Measurements from ENCODE around the gene GOLGA2. TPM values are rescaled to one million over a fixed set of nuclear protein-coding genes. Genes with fewer than 3 reads are reported as not detected.

Gene GOLGA2
- total RNA-seq, 1 donor from 2014 or later, result 75.8 TPM

- TF ChIP-seq CTCF (IDR thresholded peaks at IDR 0.05; ENCODE audit: insufficient read depth, low read length, poor library complexity, severe bottlenecking), result no peak
- H3K27me3 ChIP-seq (ENCODE audit: control insufficient read depth, insufficient read depth, low read length), result no peaks in the 10 kb centered on the region
- H3K36me3 ChIP-seq (ENCODE audit: control insufficient read depth, insufficient read depth, low read length), result peaks cover 1% of the 10 kb centered on the region
- H3K4me3 ChIP-seq (ENCODE audit: low read depth, low read length), result peak overlapping the region; percentile 38
- DNase-seq (ENCODE audit: low read depth), result peak; percentile 37
These were observed 25.6 kb downstream of the GOLGA2 start for GRCh38 chr9:128249908-128250838.

GRCh38 chr9:128249558-128249907, 26.3 kb downstream of the GOLGA2 start:
- no peak for DNase-seq (ENCODE audit: low read depth)
- H3K4me3 ChIP-seq (ENCODE audit: low read depth, low read length), result no peak overlapping the region
- TF ChIP-seq CTCF (IDR thresholded peaks at IDR 0.05; ENCODE audit: insufficient read depth, low read length, poor library complexity, severe bottlenecking), result no peak
- H3K36me3 ChIP-seq (ENCODE audit: control insufficient read depth, insufficient read depth, low read length), result peaks cover 1% of the 10 kb centered on the region
- no peaks in the 10 kb centered on the region for H3K27me3 ChIP-seq (ENCODE audit: control insufficient read depth, insufficient read depth, low read length)

- Histone ChIP-seq H3K4me3 (ENCODE audit: low read depth, low read length) (no peak overlapping the region), H3K27me3 (ENCODE audit: control insufficient read depth, insufficient read depth, low read length) (no peaks in the 10 kb centered on the region), H3K36me3 (ENCODE audit: control insufficient read depth, insufficient read depth, low read length) (peaks cover 1% of the 10 kb centered on the region)
- no peak for TF ChIP-seq CTCF (IDR thresholded peaks at IDR 0.05; ENCODE audit: insufficient read depth, low read length, poor library complexity, severe bottlenecking)
- DNase-seq (ENCODE audit: low read depth), result no peak
These were observed 28.5 kb downstream of the GOLGA2 start for GRCh38 chr9:128247226-128247803.

- H3K27me3 ChIP-seq (ENCODE audit: control insufficient read depth, insufficient read depth, low read length), result no peaks in the 10 kb centered on the region
- H3K36me3 ChIP-seq (ENCODE audit: control insufficient read depth, insufficient read depth, low read length), result no peaks in the 10 kb centered on the region
- no peak for DNase-seq (ENCODE audit: low read depth)
- TF ChIP-seq CTCF (IDR thresholded peaks at IDR 0.05; ENCODE audit: insufficient read depth, low read length, poor library complexity, severe bottlenecking), result no peak
- H3K4me3 ChIP-seq (ENCODE audit: low read depth, low read length), result no peak overlapping the region
These were observed 29.3 kb downstream of the GOLGA2 start for GRCh38 chr9:128246471-128246870.

GRCh38 chr9:128245421-128246151, 30.2 kb downstream of the GOLGA2 start:
- peak; percentile 7 for DNase-seq (ENCODE audit: low read depth)
- H3K27me3 ChIP-seq (ENCODE audit: control insufficient read depth, insufficient read depth, low read length), result no peaks in the 10 kb centered on the region
- TF ChIP-seq CTCF (IDR thresholded peaks at IDR 0.05; ENCODE audit: insufficient read depth, low read length, poor library complexity, severe bottlenecking), result no peak
- H3K36me3 ChIP-seq (ENCODE audit: control insufficient read depth, insufficient read depth, low read length), result no peaks in the 10 kb centered on the region
- H3K4me3 ChIP-seq (ENCODE audit: low read depth, low read length), result no peak overlapping the region
